ENCODE measurements around the gene OXNAD1.

GRCh38 chr3:16311960-16312451 lies 47.0 kb downstream of the OXNAD1 start:
- TF ChIP-seq CTCF (IDR thresholded peaks at IDR 0.05) (no peak), POLR2AphosphoS5 (IDR thresholded peaks at IDR 0.05; ENCODE audit: low read depth, low read length) (no peak), REST (IDR thresholded peaks at IDR 0.05; ENCODE audit: insufficient read depth in 1 of 2, low read depth in 2 of 2, low read length in 1 of 2) (no peak), TCF7L2 (IDR thresholded peaks at IDR 0.05; ENCODE audit: low read depth, low read length) (no peak), SIN3A (IDR thresholded peaks at IDR 0.05; ENCODE audit: borderline replicate concordance, insufficient read depth, low read depth, low read length) (no peak)
